Right lung (tissue), 5 donors: Measurements from ENCODE around the gene SIVA1. TPM values are rescaled to one million over a fixed set of nuclear protein-coding genes. Genes with fewer than 3 reads are reported as not detected.
"Not testable (repeated sequence)": the region's sequence is repeated elsewhere in the genome, so short reads cannot be mapped to it uniquely, and the experiment has no call there.

Experiments used
- DNase-seq, 2 donors: peaks; one replicate each; pipeline ENCODE4 v3.0.0-alpha.2; 2013
- polyA plus RNA-seq, 5 donors: library from polyadenylated mRNA; unstranded; fragments of 120-200 nt; gene quantifications; one replicate each; pipeline versions ENCODE4 v1.2.1 to v1.2.3, GENCODE V29; 2013; ENCODE audit warnings: inconsistent platforms in 1 of 5, low replicate concordance in 1 of 5; ENCODE audit not compliant: insufficient read length in 5 of 5, insufficient read depth in 1 of 5

Gene SIVA1
- polyA plus RNA-seq, 5 donors = 49.3 to 124 (median 71.4) TPM

- no peak for DNase-seq
These were observed 35.3 kb upstream of the SIVA1 start for GRCh38 chr14:104717646-104718045.

GRCh38 chr14:104718147-104718546 lies 34.8 kb upstream of the SIVA1 start:
- DNase-seq = no peak

GRCh38 chr14:104718871-104719270 lies 34.1 kb upstream of the SIVA1 start:
- no peak for DNase-seq

- no peak for DNase-seq
These were observed 33.6 kb upstream of the SIVA1 start for GRCh38 chr14:104719343-104719742.

GRCh38 chr14:104721505-104722431 lies 31.2 kb upstream of the SIVA1 start:
- no peak for DNase-seq

DNA sequence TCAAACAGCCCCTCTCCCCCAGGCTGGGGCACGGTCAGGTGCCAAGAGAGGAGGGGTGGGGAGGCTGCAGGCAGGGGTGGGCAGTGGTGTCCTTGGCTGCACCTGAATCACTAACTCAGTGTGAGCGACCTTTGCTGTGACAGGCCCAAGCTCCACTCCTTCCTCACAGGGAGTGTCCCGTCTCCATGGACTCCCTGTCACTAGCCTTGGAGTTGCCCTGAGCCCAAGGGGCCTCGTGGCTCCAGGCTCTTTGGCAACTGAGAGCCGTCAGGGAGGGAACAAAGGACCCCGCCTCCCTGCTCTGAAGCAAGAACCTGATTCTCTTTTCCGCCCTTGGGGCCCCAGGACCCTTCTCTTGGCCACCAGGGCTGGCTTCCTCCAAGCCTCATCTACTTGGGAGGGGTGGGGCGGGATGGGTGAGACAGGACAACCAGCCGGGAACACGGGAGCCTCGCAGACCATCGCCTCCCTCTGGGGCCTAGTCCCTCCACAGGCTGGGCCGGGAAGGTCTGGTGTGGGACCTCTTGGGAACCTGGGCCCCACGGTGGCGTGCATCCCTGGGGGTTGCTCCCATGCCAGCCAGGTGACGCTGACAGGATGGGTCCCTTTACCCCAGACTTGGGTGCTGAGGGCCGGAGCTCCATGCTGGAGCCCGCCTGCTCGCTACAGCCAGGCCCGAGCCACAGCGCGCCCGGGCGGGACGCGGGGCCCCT lies 29.9 kb upstream of the SIVA1 start:
- no peak for DNase-seq

GRCh38 chr14:104723651-104724406 lies 29.1 kb upstream of the SIVA1 start, which contains the start of gene ADSS1:
Gene ADSS1, plus strand, starts transcription at chr14:104724229. Its CDS starts 42 bp downstream, at chr14:104724271.
- peak; percentile 41 to 45 for DNase-seq

- DNase-seq = peak in 1 of 2 donors; percentile 18
These were observed 28.5 kb upstream of the SIVA1 start for GRCh38 chr14:104724407-104724980.

- no peak for DNase-seq
These were observed 27.8 kb upstream of the SIVA1 start for GRCh38 chr14:104724981-104725771.

DNA sequence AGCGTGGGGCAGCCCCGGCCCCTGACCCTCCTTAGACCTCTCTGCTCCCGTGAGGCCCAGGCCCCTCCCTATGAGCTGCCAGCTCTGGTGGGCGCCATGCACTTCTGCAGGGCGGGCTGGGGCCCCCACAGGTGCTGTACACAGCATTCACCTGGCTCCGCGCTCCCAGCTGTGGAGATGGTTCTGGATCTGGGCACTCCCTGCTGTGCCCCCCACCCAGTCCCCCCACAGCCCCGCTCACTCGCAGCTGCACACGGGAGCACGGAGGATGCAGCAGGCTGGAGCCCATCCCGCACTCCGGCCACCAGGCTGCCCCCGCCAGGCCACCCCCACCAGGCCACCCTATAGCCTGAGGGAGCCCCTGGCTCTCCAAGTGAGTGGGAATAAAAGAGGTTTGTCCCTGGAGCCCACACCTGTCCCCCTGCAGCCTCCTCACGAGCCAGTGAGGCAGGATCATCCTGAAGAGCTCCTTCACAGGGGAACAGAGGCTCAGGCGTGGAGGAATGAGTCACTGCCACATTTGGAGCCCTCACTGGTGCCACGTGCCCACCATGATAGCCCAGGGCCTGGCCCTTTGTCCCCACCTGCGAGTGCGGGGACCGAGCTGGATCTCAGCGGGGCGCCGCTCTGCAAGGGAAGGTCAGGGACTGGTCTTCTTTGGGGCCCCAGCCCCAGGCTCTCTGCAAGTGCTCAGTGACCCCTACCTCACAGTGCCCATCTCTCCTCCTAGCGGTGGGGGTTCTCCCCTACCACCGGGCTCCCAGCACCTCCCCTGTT lies 27.0 kb upstream of the SIVA1 start:
- no peak for DNase-seq

DNA sequence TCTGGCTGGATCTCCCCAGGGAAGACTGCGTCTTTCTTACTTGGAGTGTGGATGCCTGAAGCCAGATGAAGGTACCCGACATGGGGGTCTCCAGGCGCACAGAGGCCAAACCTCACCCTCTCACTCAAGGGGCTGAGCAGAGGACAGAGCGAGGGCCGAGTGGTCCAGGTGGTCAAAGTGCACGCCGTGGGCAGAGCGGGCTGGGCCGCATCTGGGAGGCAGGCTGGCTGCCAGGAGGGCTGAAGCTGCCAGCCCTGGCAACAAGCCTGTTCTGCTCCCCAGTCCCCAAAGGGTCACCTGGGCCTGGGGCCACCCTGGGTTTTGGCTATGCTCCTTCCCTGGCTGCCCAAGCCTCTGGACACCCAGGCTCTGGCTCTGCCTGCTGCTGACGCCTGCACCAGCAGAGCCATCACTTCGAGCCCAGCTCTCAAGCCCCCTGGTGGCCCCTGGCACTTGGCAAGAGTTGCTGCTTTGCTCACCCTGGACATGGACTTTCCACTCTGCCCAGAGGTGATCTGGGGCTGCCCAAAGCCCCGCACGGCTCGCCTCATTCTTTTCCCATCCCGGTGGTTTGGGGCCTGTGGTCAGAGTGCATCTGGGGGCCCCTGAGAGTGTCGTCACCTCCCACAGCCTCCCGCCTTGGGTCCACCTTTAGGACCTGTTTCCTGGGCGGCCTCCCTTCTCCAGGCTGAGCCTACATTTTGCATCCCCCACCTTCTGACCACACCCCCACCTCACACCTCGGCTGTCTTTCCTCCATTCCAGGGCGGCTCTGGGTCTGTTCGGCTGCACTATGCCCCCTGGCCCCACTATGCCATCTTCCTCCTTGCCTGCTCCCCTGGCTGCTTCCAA lies 26.1 kb upstream of the SIVA1 start:
- DNase-seq = no peak

- no peak for DNase-seq
These were observed 24.3 kb upstream of the SIVA1 start for GRCh38 chr14:104728631-104729030.

GRCh38 chr14:104729176-104729834 lies 23.6 kb upstream of the SIVA1 start:
- not testable (repeated sequence) for DNase-seq

DNA sequence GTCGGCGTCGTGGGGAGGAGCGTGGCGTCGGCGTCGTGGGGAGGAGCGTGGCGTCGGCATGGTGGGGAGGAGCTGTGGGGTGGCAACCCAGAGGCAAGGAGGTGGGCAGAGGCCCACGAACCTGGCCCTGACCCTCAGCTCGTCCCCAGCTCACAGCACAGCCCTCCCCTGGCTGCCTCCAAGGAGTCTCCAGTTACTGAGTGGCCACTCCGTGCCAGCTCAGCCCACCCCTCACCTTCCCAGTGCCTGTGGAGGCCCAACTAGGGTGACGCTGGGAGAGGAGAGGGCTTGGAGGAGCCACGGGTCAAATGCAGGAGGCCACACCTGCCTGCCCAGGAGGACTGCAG lies 23.1 kb upstream of the SIVA1 start:
- DNase-seq = no peak

DNA sequence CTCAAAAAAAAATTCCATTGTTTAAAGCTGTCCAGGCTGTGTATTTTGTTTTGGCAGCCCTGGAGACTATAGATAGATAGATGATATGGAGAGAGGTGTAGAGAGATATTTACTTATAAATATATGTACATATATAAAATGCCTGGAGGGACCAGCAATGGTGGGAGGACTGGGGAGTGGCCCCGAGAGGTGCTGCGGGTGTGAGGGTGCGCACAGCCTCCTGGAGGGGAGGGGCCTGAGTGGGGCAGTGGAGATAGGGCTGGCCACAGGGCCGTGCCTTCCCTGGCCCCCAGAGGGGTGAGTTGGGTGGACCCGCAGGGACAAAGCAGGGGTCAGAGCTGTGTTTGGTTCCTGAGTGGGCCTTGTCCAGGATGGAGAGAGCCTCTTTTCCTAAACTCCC lies 22.5 kb upstream of the SIVA1 start:
- DNase-seq = no peak

DNA sequence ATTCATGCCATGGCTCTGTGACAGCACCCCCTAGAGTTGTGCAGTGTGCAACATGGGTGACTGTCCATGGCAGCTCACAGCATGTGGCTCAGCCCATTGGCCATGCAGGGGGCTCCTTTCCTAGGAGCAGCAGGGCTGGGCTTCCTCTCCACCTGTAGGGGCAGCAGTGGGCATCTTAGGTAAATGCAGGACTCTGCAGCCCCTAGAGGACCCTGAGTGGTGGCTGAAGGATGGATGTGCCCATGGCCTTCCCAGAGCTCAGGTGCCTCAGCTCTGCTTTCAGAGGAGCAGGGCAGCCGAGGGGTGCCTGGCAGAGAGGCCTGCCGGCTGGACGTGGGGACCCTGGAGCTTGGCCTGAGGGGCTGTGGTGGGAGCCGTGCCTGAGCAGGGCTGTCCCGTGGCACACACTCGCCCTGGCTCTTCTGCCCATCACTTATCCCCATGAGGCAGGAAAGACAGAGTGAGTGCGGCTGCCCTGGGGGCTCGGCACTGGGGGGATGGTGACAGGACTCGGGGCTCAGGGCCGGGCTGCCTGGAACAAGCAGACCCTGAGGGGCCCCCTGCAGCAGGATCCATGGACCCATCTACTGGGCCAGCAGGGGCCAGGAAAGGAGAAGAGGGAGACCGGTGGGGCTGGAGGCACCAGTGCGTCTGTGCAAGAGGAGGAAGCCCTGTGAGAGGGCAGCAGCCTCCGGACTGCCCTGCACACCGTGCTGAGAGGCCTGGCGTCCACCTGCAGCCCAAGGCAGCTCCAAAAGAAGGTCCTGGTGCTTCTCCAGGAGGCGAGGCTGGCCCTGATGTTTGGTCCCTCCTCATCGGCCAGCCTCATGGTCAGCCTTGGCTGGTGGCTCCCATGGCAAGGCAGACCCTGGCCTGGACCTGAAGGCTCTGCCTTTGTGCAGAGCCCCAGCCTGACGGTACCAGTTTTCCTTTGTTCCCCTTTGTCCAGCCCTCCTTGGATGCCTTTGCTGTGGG lies 21.3 kb upstream of the SIVA1 start:
- no peak for DNase-seq

GRCh38 chr14:104732355-104732804 lies 20.6 kb upstream of the SIVA1 start:
- DNase-seq = no peak
